ENCODE results near the gene INIP. TPM values are rescaled to one million over a fixed set of nuclear protein-coding genes. Genes with fewer than 3 reads are reported as not detected.

INIP gene
- total RNA-seq, 1 donor from 2014 or later, result 26.6 TPM

- Mint-ChIP-seq H3K36me3 (ENCODE audit: unreplicated experiment) (peaks cover 1% of the 10 kb centered on the region), H3K4me1 (ENCODE audit: unreplicated experiment) (peaks cover 6% of the 10 kb centered on the region), H3K9me3 (ENCODE audit: unreplicated experiment) (no peaks in the 10 kb centered on the region), H3K27me3 (ENCODE audit: unreplicated experiment) (no peaks in the 10 kb centered on the region), H3K27ac (ENCODE audit: unreplicated experiment) (no peak overlapping the region), H3K4me3 (ENCODE audit: unreplicated experiment) (no peak overlapping the region)
- TF ChIP-seq CTCF (IDR thresholded peaks at IDR 0.05), result peak; percentile 63
- DNase-seq (ENCODE audit: extremely low spot score, unreplicated experiment), result no peak
Observed at GRCh38 chr9:112705768-112706427, 12.0 kb downstream of the INIP start.

- H3K27ac Mint-ChIP-seq (ENCODE audit: unreplicated experiment), result no peak overlapping the region
- no peak for TF ChIP-seq CTCF (IDR thresholded peaks at IDR 0.05)
- no peak overlapping the region for H3K4me3 Mint-ChIP-seq (ENCODE audit: unreplicated experiment)
- DNase-seq (ENCODE audit: extremely low spot score, unreplicated experiment), result no peak
- peaks cover 5% of the 10 kb centered on the region for H3K36me3 Mint-ChIP-seq (ENCODE audit: unreplicated experiment)
- peaks cover 9% of the 10 kb centered on the region for H3K4me1 Mint-ChIP-seq (ENCODE audit: unreplicated experiment)
- no peaks in the 10 kb centered on the region for H3K9me3 Mint-ChIP-seq (ENCODE audit: unreplicated experiment)
- no peaks in the 10 kb centered on the region for H3K27me3 Mint-ChIP-seq (ENCODE audit: unreplicated experiment)
Observed at GRCh38 chr9:112703304-112703703, 14.6 kb downstream of the INIP start.

- no peak overlapping the region for H3K4me3 Mint-ChIP-seq (ENCODE audit: unreplicated experiment)
- H3K9me3 Mint-ChIP-seq (ENCODE audit: unreplicated experiment), result no peaks in the 10 kb centered on the region
- no peak for TF ChIP-seq CTCF (IDR thresholded peaks at IDR 0.05)
- H3K27me3 Mint-ChIP-seq (ENCODE audit: unreplicated experiment), result no peaks in the 10 kb centered on the region
- no peak overlapping the region for H3K27ac Mint-ChIP-seq (ENCODE audit: unreplicated experiment)
- no peak for DNase-seq (ENCODE audit: extremely low spot score, unreplicated experiment)
- peaks cover 3% of the 10 kb centered on the region for H3K4me1 Mint-ChIP-seq (ENCODE audit: unreplicated experiment)
- peaks cover 9% of the 10 kb centered on the region for H3K36me3 Mint-ChIP-seq (ENCODE audit: unreplicated experiment)
Observed at GRCh38 chr9:112700085-112700484, 17.8 kb downstream of the INIP start.

- H3K9me3 Mint-ChIP-seq (ENCODE audit: unreplicated experiment), result no peaks in the 10 kb centered on the region
- no peak overlapping the region for H3K4me3 Mint-ChIP-seq (ENCODE audit: unreplicated experiment)
- H3K27me3 Mint-ChIP-seq (ENCODE audit: unreplicated experiment), result no peaks in the 10 kb centered on the region
- H3K36me3 Mint-ChIP-seq (ENCODE audit: unreplicated experiment), result peaks cover 8% of the 10 kb centered on the region
- TF ChIP-seq CTCF (IDR thresholded peaks at IDR 0.05), result no peak
- H3K4me1 Mint-ChIP-seq (ENCODE audit: unreplicated experiment), result peaks cover 3% of the 10 kb centered on the region
- H3K27ac Mint-ChIP-seq (ENCODE audit: unreplicated experiment), result no peak overlapping the region
- no peak for DNase-seq (ENCODE audit: extremely low spot score, unreplicated experiment)
Observed at GRCh38 chr9:112699230-112699629, 18.7 kb downstream of the INIP start.

GRCh38 chr9:112696461-112696860 is 21.5 kb downstream of the INIP start:
- Mint-ChIP-seq H3K27me3 (ENCODE audit: unreplicated experiment) (no peaks in the 10 kb centered on the region), H3K4me1 (ENCODE audit: unreplicated experiment) (peaks cover 3% of the 10 kb centered on the region), H3K4me3 (ENCODE audit: unreplicated experiment) (no peak overlapping the region), H3K9me3 (ENCODE audit: unreplicated experiment) (no peaks in the 10 kb centered on the region), H3K36me3 (ENCODE audit: unreplicated experiment) (peaks cover 16% of the 10 kb centered on the region), H3K27ac (ENCODE audit: unreplicated experiment) (no peak overlapping the region)
- no peak for DNase-seq (ENCODE audit: extremely low spot score, unreplicated experiment)
- no peak for TF ChIP-seq CTCF (IDR thresholded peaks at IDR 0.05)
